Measurements from ENCODE around the gene USP40.
A peak's percentile ranks its signal among the peaks of the same experiment; 100 is the strongest.
"Not testable (repeated sequence)": the region's sequence is repeated elsewhere in the genome, so short reads cannot be mapped to it uniquely, and the experiment has no call there.

The USP40 gene

GRCh38 chr2:233566141-233566956, at the start of gene USP40:
TSS of gene USP40 (minus strand) at chr2:233566782. CDS start at chr2:233565554, 1,228 bp downstream.
- peak; percentile 86 for DNase-seq

GRCh38 chr2:233611284-233611683, 44.7 kb upstream of the USP40 start:
- DNase-seq, result no peak

- DNase-seq, result no peak
Observed at GRCh38 chr2:233605680-233606079, 39.1 kb upstream of the USP40 start.

- DNase-seq, result no peak
Observed at GRCh38 chr2:233604826-233605225, 38.2 kb upstream of the USP40 start.

GRCh38 chr2:233603520-233603919, 36.9 kb upstream of the USP40 start:
- no peak for DNase-seq

- no peak for DNase-seq
Observed at GRCh38 chr2:233602076-233602475, 35.5 kb upstream of the USP40 start.

- no peak for DNase-seq
Observed at GRCh38 chr2:233600386-233600785, 33.8 kb upstream of the USP40 start.

GRCh38 chr2:233598952-233599351, 32.4 kb upstream of the USP40 start:
- DNase-seq, result no peak

- no peak for DNase-seq
Observed at GRCh38 chr2:233597522-233597921, 30.9 kb upstream of the USP40 start.

- DNase-seq, result no peak
Observed at GRCh38 chr2:233593201-233593600, 26.6 kb upstream of the USP40 start.

- DNase-seq, result not testable (repeated sequence)
Observed at GRCh38 chr2:233592706-233593105, 26.1 kb upstream of the USP40 start.

GRCh38 chr2:233588400-233588799, 21.8 kb upstream of the USP40 start:
- DNase-seq, result no peak

GRCh38 chr2:233584210-233584609, 17.6 kb upstream of the USP40 start:
- DNase-seq, result no peak

GRCh38 chr2:233583217-233583965, 16.8 kb upstream of the USP40 start:
- DNase-seq, result not testable (repeated sequence)

GRCh38 chr2:233577341-233577740, 10.8 kb upstream of the USP40 start:
- not testable (repeated sequence) for DNase-seq

- DNase-seq, result no peak
Observed at GRCh38 chr2:233572468-233572867, 5.9 kb upstream of the USP40 start.

GRCh38 chr2:233571462-233571861, 4.9 kb upstream of the USP40 start:
- no peak for DNase-seq

- DNase-seq, result no peak
Observed at GRCh38 chr2:233571001-233571400, 4.4 kb upstream of the USP40 start.

- no peak for DNase-seq
Observed at GRCh38 chr2:233565685-233566140, 869 bp downstream of the USP40 start.

GRCh38 chr2:233563663-233564430, 2.7 kb downstream of the USP40 start:
- DNase-seq, result no peak

GRCh38 chr2:233556881-233557736, 9.5 kb downstream of the USP40 start:
- no peak for DNase-seq

- DNase-seq, result no peak
Observed at GRCh38 chr2:233553366-233553765, 13.2 kb downstream of the USP40 start.

Data from DMS79 (cell line).